GM12892 (cell line): ENCODE measurements around the gene OR7C1.

Experiments used
- POLR2A ChIP-seq: IDR thresholded peaks from 2 replicates; pipeline ENCODE4 v1.6.1; 2011; ENCODE audit warnings: low read depth, low read length, control low read depth
- POLR2AphosphoS5 ChIP-seq: IDR thresholded peaks from 2 replicates; pipeline ENCODE4 v1.6.1; 2011; ENCODE audit warnings: low read depth, low read length, control low read depth

DNA sequence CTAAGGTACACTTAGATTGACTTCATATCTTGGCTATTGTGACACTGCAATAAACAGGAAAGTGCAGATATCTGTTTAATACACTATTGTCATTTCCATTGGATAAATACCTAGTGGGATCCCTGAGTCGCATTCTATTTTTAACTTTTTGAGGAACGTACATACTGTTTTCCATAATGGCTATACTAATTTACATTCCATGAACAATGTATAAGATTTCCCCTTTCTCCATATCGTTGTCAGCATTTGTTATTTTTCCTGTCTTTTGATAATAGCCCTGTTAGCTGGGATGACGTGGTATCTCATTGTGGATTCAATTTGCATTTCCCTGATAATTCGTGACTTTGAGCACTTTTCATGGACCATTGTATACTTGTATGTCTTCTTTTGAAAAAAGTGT, 33.5 kb upstream of the OR7C1 start:
- TF ChIP-seq POLR2AphosphoS5 (no peak), POLR2A (no peak)
